Gastrocnemius medialis (tissue), 4 donors: ENCODE data around the gene GRIA4. TPM values are rescaled to one million over a fixed set of nuclear protein-coding genes. Genes with fewer than 3 reads are reported as not detected.
"Not testable (repeated sequence)": the region's sequence is repeated elsewhere in the genome, so short reads cannot be mapped to it uniquely, and the experiment has no call there.

ENCODE experiments used
- ATAC-seq, 2 donors: fragments of 150-250 bp; one replicate each; pipeline ENCODE4 v1.9.1; 2016
- DNase-seq, 2 donors: peaks; one replicate each; pipeline ENCODE4 v3.0.0-alpha.2; 2019
- H3K27ac ChIP-seq, 4 donors: fragments of 200-600 bp; sonication (generic); 1 replicate in 1 of 4; 2 replicates in 3 of 4; pipeline ENCODE4 v1.5.1; 2016 to 2018; ENCODE audit warnings: mild to moderate bottlenecking in 2 of 4, moderate library complexity in 1 of 4
- H3K27me3 ChIP-seq, 3 donors: fragments of 200-600 bp; sonication (generic) in 2 of 3; 1 replicate in 1 of 3; 2 replicates in 2 of 3; pipeline versions ENCODE4 v1.5.1 to v1.6.0; 2016 to 2019; ENCODE audit warnings: mild to moderate bottlenecking in 1 of 3, moderate library complexity in 1 of 3
- H3K36me3 ChIP-seq, 2 donors: fragments of 200-600 bp; sonication (generic) in 1 of 2; one replicate each; pipeline ENCODE4 v1.5.1; 2017 to 2018
- H3K4me1 ChIP-seq, 2 donors: fragments of 200-600 bp; sonication (generic) in 1 of 2; one replicate each; pipeline ENCODE4 v1.5.1; 2016 to 2017; ENCODE audit warnings: mild to moderate bottlenecking in 2 of 2
- H3K4me3 ChIP-seq, 4 donors: fragments of 200-600 bp; sonication (generic) in 3 of 4; 1 replicate in 1 of 4; 2 replicates in 3 of 4; pipeline ENCODE4 v1.5.1; 2016 to 2019; ENCODE audit warnings: mild to moderate bottlenecking in 2 of 4
- H3K9me3 ChIP-seq, 3 donors: fragments of 200-600 bp; sonication (generic) in 2 of 3; 1 replicate in 1 of 3; 2 replicates in 2 of 3; pipeline ENCODE4 v1.5.1; 2016 to 2019
- POLR2A ChIP-seq, 2 donors: fragments of 450-650 bp; IDR thresholded peaks; one replicate each; pipeline ENCODE4 v1.6.1; 2017; ENCODE audit warnings: antibody characterized with exemption in 2 of 2, mild to moderate bottlenecking in 2 of 2, moderate library complexity in 2 of 2
- in situ Hi-C, 4 donors: fragments of 200-750 bp; cut with MboI; loops; one replicate each; pipeline versions ENCODE4 v1.15.0 to v1.8.0; 2017; ENCODE audit warnings: low sequenced_read_pairs in 4 of 4
- intact Hi-C: fragments of 100-400 bp; cut with DNase I; formaldehyde crosslinking; loops from one replicate; pipeline ENCODE4 v1.15.1; 2023; ENCODE audit warnings: low total_unique reads
- total RNA-seq, 4 donors: library from RNA; depleted of rRNA; stranded (reverse); fragments of >200 nt; gene quantifications; one replicate each; pipeline versions ENCODE4 v1.1.0 to v1.2.3, GENCODE V29; 2016
- TF ChIP-seq, protein P1 (sequence below), 5 experiments: fragments of 450-650 bp in 3 of 5; fragments of 200-600 bp in 2 of 5; sonication (generic) in 2 of 5; IDR thresholded peaks in 4 of 5; conservative IDR thresholded peaks in 1 of 5; 1 replicate in 4 of 5; 2 replicates in 1 of 5; pipeline ENCODE4 v1.5.1; 2016 to 2019; ENCODE audit warnings: antibody characterized with exemption in 5 of 5, mild to moderate bottlenecking in 3 of 5, moderate library complexity in 3 of 5

GRIA4 gene
- total RNA-seq, 4 donors from 2014 or later, result not detected

DNA sequence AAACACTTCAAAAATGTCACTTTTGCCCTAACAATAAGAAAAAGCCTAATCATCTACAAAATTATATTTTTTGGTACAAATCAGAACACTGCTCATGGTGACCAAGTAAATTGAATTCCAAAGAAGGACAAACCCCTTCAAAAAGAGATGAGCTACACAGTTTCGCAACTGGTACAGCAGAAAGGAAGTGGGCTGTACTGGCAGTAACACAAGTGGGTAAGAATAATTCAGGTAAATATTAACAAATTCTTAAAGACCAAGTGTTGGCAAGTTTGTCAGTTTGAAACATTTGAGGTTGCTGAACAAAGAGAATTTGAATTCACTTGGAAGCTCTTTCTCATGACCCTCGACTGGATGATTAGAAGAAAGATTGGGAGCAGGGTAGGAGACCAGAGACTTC, 376.7 kb downstream of the GRIA4 start:
- H3K9me3 ChIP-seq, result no peaks in the 10 kb centered on the region
- H3K27me3 ChIP-seq, result no peaks in the 10 kb centered on the region
- in situ Hi-C loops (no loop called here), intact Hi-C loops (no loop called here)
- DNase-seq, result no peak
- TF ChIP-seq, protein P1, sequence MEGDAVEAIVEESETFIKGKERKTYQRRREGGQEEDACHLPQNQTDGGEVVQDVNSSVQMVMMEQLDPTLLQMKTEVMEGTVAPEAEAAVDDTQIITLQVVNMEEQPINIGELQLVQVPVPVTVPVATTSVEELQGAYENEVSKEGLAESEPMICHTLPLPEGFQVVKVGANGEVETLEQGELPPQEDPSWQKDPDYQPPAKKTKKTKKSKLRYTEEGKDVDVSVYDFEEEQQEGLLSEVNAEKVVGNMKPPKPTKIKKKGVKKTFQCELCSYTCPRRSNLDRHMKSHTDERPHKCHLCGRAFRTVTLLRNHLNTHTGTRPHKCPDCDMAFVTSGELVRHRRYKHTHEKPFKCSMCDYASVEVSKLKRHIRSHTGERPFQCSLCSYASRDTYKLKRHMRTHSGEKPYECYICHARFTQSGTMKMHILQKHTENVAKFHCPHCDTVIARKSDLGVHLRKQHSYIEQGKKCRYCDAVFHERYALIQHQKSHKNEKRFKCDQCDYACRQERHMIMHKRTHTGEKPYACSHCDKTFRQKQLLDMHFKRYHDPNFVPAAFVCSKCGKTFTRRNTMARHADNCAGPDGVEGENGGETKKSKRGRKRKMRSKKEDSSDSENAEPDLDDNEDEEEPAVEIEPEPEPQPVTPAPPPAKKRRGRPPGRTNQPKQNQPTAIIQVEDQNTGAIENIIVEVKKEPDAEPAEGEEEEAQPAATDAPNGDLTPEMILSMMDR (IDR thresholded peaks at IDR 0.05 in 4 of 5, conservative IDR thresholded peaks at IDR 0.05 in 1 of 5), result no peak
- no peak for TF ChIP-seq POLR2A (IDR thresholded peaks at IDR 0.05)
- no peak overlapping the region for H3K27ac ChIP-seq
- H3K36me3 ChIP-seq, result no peaks in the 10 kb centered on the region
- no peak overlapping the region for H3K4me3 ChIP-seq
- no peak for ATAC-seq
- no peaks in the 10 kb centered on the region for H3K4me1 ChIP-seq

DNA sequence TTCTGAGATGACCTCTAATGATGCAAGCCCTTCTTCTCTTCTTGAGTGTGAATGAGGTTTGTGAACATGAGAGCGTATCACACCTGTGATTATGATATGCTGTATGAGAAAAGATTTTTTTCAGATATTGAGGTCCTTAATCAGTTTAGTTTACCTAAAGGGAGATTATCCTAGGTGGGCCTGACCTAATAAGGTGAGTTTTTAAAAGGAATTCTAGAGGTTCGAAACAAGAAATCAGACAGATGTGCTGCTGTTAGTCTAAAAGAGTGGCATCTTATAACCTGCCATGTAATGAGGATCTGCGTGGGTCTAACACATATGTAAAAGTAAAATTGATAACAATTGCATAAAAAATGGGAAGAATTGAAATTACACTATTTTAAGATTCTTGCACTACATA, 378.3 kb downstream of the GRIA4 start:
- no peak overlapping the region for H3K27ac ChIP-seq
- no peak for DNase-seq
- no peaks in the 10 kb centered on the region for H3K9me3 ChIP-seq
- ATAC-seq, result no peak
- no peak overlapping the region for H3K4me3 ChIP-seq
- peaks cover 0 to 4% of the 10 kb centered on the region in 2 donors for H3K36me3 ChIP-seq
- TF ChIP-seq, protein P1 (IDR thresholded peaks at IDR 0.05 in 4 of 5, conservative IDR thresholded peaks at IDR 0.05 in 1 of 5), result no peak
- TF ChIP-seq POLR2A (IDR thresholded peaks at IDR 0.05), result no peak
- no peaks in the 10 kb centered on the region for H3K27me3 ChIP-seq
- H3K4me1 ChIP-seq, result no peaks in the 10 kb centered on the region
- in situ Hi-C loops, result no loop called here
- intact Hi-C loops, result no loop called here

- DNase-seq (no peak), ATAC-seq (no peak)
- H3K27me3 ChIP-seq, result no peaks in the 10 kb centered on the region
- no peak overlapping the region for H3K4me3 ChIP-seq
- H3K36me3 ChIP-seq, result peaks cover 0 to 12% of the 10 kb centered on the region in 2 donors
- in situ Hi-C loops (no loop called here), intact Hi-C loops (no loop called here)
- H3K9me3 ChIP-seq, result no peaks in the 10 kb centered on the region
- H3K27ac ChIP-seq, result no peak overlapping the region
- TF ChIP-seq POLR2A (IDR thresholded peaks at IDR 0.05), result no peak
- TF ChIP-seq, protein P1 (IDR thresholded peaks at IDR 0.05 in 4 of 5, conservative IDR thresholded peaks at IDR 0.05 in 1 of 5), result no peak
- no peaks in the 10 kb centered on the region for H3K4me1 ChIP-seq
Measured at GRCh38 chr11:105989124-105989523, 379.3 kb downstream of the GRIA4 start.

- ATAC-seq, result no peak
- no peak for DNase-seq
- in situ Hi-C loops (no loop called here), intact Hi-C loops (no loop called here)
- Histone ChIP-seq H3K27ac (no peak overlapping the region), H3K36me3 (peaks cover 0 to 31% of the 10 kb centered on the region in 2 donors), H3K27me3 (no peaks in the 10 kb centered on the region), H3K4me1 (no peaks in the 10 kb centered on the region), H3K9me3 (no peaks in the 10 kb centered on the region), H3K4me3 (no peak overlapping the region)
- TF ChIP-seq, protein P1 (IDR thresholded peaks at IDR 0.05 in 4 of 5, conservative IDR thresholded peaks at IDR 0.05 in 1 of 5), result no peak
- TF ChIP-seq POLR2A (IDR thresholded peaks at IDR 0.05), result no peak
Measured at GRCh38 chr11:105991888-105992287, 382.0 kb downstream of the GRIA4 start.

GRCh38 chr11:106001304-106002012, 391.6 kb downstream of the GRIA4 start:
- ATAC-seq (no peak), DNase-seq (no peak)
- no peaks in the 10 kb centered on the region for H3K27me3 ChIP-seq
- TF ChIP-seq, protein P1 (IDR thresholded peaks at IDR 0.05 in 4 of 5, conservative IDR thresholded peaks at IDR 0.05 in 1 of 5), result no peak
- TF ChIP-seq POLR2A (IDR thresholded peaks at IDR 0.05), result no peak
- peaks cover 0 to 38% of the 10 kb centered on the region in 2 donors for H3K36me3 ChIP-seq
- H3K4me1 ChIP-seq, result no peaks in the 10 kb centered on the region
- no peak overlapping the region for H3K4me3 ChIP-seq
- no peaks in the 10 kb centered on the region for H3K9me3 ChIP-seq
- intact Hi-C loops (no loop called here), in situ Hi-C loops (no loop called here)
- no peak overlapping the region for H3K27ac ChIP-seq

DNA sequence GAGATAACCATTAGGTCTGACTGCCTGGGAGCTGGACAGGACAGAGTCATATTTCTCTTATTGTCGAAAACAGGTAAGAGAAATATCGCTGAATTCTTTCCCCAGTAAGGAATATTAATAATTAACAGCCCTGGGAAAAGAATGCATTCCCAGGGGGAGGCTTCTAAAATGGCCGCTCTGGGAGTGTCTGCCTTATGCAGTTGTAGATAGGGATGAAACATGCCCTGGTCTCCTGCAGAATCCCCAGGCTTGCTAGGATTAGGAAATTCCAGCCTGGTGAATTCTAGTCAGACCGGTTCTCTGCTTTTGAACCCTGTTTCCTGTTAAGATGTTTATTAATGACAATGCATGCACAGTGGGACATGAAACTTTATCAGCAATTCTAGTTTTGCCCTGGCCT, 393.2 kb downstream of the GRIA4 start:
- H3K9me3 ChIP-seq, ATAC-seq, H3K4me3 ChIP-seq, DNase-seq, intact Hi-C loops, H3K27me3 ChIP-seq, in situ Hi-C loops, H3K4me1 ChIP-seq, H3K27ac ChIP-seq: not testable (repeated sequence)
- peaks cover 0 to 52% of the 10 kb centered on the region in 2 donors for H3K36me3 ChIP-seq
